Purkinje cell (primary cell): ENCODE data around the gene SEMA6C. TPM values are rescaled to one million over a fixed set of nuclear protein-coding genes. Genes with fewer than 3 reads are reported as not detected.

ENCODE experiments used
- polyA plus RNA-seq: library from polyadenylated mRNA; unstranded; fragments of >200 nt; fragmentation: Nextera tagmentation; gene quantifications from 2 replicates; pipeline ENCODE4 v1.2.1, GENCODE V29; 2014

Gene SEMA6C, protein sequence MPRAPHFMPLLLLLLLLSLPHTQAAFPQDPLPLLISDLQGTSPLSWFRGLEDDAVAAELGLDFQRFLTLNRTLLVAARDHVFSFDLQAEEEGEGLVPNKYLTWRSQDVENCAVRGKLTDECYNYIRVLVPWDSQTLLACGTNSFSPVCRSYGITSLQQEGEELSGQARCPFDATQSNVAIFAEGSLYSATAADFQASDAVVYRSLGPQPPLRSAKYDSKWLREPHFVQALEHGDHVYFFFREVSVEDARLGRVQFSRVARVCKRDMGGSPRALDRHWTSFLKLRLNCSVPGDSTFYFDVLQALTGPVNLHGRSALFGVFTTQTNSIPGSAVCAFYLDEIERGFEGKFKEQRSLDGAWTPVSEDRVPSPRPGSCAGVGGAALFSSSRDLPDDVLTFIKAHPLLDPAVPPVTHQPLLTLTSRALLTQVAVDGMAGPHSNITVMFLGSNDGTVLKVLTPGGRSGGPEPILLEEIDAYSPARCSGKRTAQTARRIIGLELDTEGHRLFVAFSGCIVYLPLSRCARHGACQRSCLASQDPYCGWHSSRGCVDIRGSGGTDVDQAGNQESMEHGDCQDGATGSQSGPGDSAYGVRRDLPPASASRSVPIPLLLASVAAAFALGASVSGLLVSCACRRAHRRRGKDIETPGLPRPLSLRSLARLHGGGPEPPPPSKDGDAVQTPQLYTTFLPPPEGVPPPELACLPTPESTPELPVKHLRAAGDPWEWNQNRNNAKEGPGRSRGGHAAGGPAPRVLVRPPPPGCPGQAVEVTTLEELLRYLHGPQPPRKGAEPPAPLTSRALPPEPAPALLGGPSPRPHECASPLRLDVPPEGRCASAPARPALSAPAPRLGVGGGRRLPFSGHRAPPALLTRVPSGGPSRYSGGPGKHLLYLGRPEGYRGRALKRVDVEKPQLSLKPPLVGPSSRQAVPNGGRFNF
- polyA plus RNA-seq = 0.95 and 2.5 TPM in 2 replicates

DNA sequence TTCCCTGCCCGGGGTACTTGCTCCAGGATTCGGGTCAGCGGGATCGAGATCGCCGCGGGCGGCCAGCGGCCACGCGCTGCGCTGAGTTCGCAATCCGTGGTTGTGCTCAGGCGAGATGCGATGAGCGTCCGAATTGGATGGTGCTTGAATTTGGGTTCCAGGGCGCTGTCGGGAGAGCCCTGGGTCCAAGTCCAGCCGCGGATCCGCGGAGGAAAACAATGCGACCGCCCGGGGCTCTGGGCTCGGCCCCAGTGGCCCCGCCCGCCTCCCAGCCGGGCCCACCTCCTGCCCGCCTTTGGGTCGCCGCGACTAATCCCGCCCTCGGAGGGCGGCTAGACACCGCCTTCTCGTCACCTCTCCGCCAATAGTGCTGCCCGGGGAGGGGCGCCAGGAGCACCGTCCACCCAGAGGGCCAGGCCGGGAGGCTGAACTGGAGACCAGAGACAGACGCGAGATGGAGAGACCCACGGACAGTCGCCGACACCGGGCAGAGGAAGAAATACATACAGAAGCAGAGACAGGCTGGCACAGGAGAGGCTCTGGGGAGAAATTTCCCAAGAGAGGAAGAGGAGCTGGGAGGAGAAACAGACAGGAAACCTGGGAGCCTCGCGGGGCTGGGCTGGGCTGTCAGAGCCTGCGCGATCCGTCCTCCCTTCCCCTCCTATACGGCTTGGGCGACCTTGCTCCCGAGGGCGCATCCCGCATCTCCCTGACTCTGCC lies at the start of gene SEMA6C:
Gene SEMA6C (minus strand): TSS at position 220 of the 720 bp plus-strand sequence. CDS start 4,010 bp downstream, outside the sequence.

DNA sequence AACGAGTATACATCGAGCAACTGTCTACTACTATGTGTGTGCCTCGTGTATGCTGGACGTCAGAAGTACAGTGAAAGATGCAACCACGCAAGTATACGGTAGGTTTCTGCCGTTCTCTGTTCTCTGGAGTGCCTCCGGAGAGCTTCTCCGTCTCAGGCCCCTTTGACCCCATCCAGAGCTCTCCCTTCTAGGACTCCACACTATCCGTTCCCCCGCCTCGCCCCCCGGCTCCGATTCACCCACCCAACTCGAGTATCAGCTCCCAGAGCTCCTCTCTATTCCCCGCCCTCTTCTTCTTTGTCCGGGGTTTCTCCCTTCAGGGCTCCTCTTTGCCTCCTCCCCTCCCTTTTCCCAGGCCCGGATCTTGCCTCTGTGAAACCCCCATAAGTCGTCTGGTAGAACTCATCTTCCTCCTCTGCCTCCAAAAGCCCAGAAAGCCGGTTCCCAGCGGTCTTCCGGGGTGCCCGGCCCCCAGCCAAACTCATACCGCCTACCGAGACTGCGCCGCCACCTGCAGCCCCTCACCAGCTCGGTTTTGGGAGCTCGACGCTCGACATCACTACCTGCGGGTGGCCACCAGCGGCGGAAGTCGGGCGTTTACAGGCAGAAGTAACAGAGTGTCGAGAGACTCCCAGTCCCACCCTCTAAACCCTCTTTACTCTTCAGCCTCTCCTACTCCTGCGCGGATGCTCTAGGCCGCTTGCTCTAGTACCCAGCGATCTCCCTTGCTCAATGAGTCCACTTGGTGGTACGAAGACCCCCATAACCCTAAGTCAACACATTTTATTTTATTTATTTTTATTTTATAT lies 43.4 kb upstream of the SEMA6C start, which contains the start of gene VPS72:
Gene VPS72 (minus strand): TSS at position 561 of the 809 bp plus-strand sequence. CDS start 76 bp downstream, at position 485.

DNA sequence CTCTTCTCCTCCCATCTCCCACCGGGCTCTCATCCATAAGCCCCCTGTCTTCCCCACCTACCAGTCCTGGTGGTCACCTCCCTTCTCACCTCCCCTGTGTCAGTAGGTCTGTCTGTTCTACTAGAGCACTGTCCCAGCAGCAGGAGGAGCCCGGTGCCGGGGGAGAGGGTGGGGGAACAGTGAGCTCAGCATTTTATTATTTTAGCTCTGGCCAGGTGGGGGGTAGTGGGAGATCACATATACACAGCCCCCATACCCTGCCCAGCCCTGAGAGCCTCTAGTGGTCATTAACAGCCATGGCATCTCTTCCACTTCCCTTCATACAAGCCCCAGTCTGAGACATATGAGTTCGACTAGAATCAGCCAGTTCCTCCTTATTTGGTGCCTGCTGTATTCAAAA lies 29.4 kb upstream of the SEMA6C start, which contains the start of gene TMOD4:
Gene TMOD4 (minus strand): TSS at position 119 of the 400 bp plus-strand sequence. CDS start 1,106 bp downstream, outside the sequence.

DNA sequence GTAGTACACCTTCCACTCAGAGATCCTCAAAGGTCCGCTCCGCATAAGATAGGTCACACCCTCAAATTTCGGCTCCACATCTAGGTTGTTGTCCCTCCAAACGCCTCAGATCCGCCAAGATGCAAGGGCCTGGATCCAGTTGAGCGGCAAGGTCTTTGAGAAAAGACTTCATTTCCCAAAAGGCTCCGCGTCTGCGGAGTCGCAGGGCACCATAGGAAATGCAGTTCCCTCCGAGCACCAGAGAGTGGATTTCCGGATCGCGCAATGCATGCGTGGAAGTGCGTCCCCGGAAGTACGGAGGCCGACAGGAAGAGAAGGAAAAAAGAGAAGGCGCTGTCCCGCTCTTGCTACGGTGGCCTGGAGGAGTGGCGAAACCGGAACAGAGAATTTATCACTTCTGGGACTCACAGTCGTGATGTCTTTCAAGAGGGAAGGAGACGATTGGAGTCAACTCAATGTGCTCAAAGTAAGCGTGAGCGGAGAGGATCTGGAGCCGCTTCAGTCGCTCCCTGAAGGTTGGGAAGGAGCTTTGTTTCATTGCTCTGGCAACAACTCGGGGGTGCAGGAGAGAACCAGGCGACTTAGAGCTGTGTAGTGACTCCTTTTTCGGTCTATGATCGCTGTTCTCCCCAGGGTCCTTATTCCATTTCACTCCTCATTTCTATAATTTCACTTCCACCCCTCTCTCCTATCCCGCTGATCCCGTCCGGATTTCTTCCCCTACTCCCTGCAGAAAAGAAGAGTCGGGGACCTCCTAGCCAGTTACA lies 19.5 kb upstream of the SEMA6C start, which contains the start of the genes LYSMD1 and SCNM1:
Gene LYSMD1 (minus strand): TSS at position 165 of the 767 bp plus-strand sequence. CDS start 644 bp downstream, outside the sequence.
Gene SCNM1 (plus strand): TSS at position 407 of the 767 bp plus-strand sequence. CDS start 9 bp downstream, at position 416.

DNA sequence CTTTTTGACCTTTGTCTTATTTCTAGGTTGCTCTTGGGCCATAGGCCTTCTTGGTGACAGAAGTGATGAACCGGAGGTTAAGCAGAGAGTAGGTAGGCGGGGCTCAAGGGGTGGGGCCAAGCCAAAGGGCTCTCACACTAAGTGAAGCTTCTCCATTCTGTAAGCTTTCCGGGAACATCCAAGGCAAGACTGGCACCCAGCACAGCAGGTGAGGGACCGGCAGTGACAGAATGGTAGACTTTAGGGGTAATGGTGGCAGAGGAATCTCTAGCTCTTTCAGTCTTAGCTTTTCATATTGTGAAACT lies 10.0 kb upstream of the SEMA6C start, which contains the start of gene TNFAIP8L2:
Gene TNFAIP8L2 (plus strand): TSS at position 135 of the 305 bp plus-strand sequence. CDS start 2,049 bp downstream, outside the sequence.

Other genes starting within 250 kb of the SEMA6C start
- gene SETDB1, start 220.3 kb downstream of the SEMA6C start, polyA plus RNA-seq = 7.4 and 12.1 TPM in 2 replicates
- 2.0 and 2.5 TPM in 2 replicates for gene CERS2, start 171.8 kb downstream of the SEMA6C start, polyA plus RNA-seq
- gene ANXA9, start 164.3 kb downstream of the SEMA6C start, polyA plus RNA-seq = not detected in 2 replicates
- 0.55 and 1.1 TPM in 2 replicates for gene MINDY1, start 139.7 kb downstream of the SEMA6C start, polyA plus RNA-seq
- gene PRUNE1, start 138.2 kb downstream of the SEMA6C start, polyA plus RNA-seq = 13.0 and 22.9 TPM in 2 replicates
- 0.26 and 0.60 TPM in 2 replicates for gene BNIPL, start 110.0 kb downstream of the SEMA6C start, polyA plus RNA-seq
- gene C1orf56, start 98.9 kb downstream of the SEMA6C start, polyA plus RNA-seq = 12.8 and 18.3 TPM in 2 replicates
- 11.7 and 17.5 TPM in 2 replicates for gene CDC42SE1, start 87.0 kb downstream of the SEMA6C start, polyA plus RNA-seq
- 149 and 204 TPM in 2 replicates for gene MLLT11, start 86.2 kb downstream of the SEMA6C start, polyA plus RNA-seq
- gene GABPB2, start 75.9 kb downstream of the SEMA6C start, polyA plus RNA-seq = 3.0 and 6.1 TPM in 2 replicates
- gene TNFAIP8L2, start 10.0 kb upstream of the SEMA6C start, polyA plus RNA-seq = not detected in 2 replicates
- gene LYSMD1, start 19.3 kb upstream of the SEMA6C start, polyA plus RNA-seq = 19.2 and 19.6 TPM in 2 replicates
- gene SCNM1, start 19.5 kb upstream of the SEMA6C start, polyA plus RNA-seq = 138 and 168 TPM in 2 replicates
- gene TMOD4, start 29.4 kb upstream of the SEMA6C start, polyA plus RNA-seq = not detected in 2 replicates
- gene VPS72, start 43.6 kb upstream of the SEMA6C start, polyA plus RNA-seq = 9.7 and 12.8 TPM in 2 replicates
- 2.9 and 3.3 TPM in 2 replicates for gene PIP5K1A, start 51.9 kb upstream of the SEMA6C start, polyA plus RNA-seq
- gene PSMD4, start 108.1 kb upstream of the SEMA6C start, polyA plus RNA-seq = 80.4 and 119 TPM in 2 replicates
- gene ZNF687, start 135.7 kb upstream of the SEMA6C start, polyA plus RNA-seq = 0.07 and 0.34 TPM in 2 replicates
- gene PI4KB, start 180.8 kb upstream of the SEMA6C start, polyA plus RNA-seq = 4.3 and 6.1 TPM in 2 replicates
- gene RFX5, start 200.6 kb upstream of the SEMA6C start, polyA plus RNA-seq = 1.5 and 1.9 TPM in 2 replicates
- gene SELENBP1, start 226.1 kb upstream of the SEMA6C start, polyA plus RNA-seq = 0.83 and 1.7 TPM in 2 replicates